ENCODE measurements around the gene CORO2A. TPM values are rescaled to one million over a fixed set of nuclear protein-coding genes. Genes with fewer than 3 reads are reported as not detected.

CORO2A gene
- total RNA-seq, 1 experiment from 2014 or later: 15.8 TPM

DNA sequence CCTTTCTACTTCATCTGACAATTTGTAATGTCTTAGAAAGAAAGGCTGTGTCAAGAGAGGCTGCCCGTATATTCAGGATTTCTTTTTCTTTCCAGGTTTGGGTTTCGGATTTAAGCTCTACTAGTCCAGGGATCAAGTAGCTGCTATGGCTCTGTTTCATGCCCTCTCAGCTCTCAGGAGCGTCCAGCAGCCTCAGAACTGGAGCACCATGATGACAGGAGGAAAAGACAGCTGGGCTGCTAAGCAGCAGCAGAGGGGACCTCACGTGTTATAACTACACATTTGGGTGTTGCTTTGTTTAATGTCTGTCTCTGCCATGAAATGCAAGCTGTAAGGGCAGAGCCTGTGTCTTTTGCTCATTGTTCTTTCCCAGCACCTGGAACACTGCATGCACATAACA lies 34.5 kb upstream of the CORO2A start:
- Mint-ChIP-seq H3K4me1 (peaks cover 6 to 9% of the 10 kb centered on the region in 2 experiments), H3K4me3 (no peak overlapping the region), H3K9me3 (no peaks in the 10 kb centered on the region; a peak in 1 of 5 replicates), H3K27me3 (ENCODE audit: low read depth) (no peaks in the 10 kb centered on the region), H3K36me3 (ENCODE audit: insufficient read depth in 1 of 3, low read depth in 3 of 3) (peaks cover 0 to 17% (median 4%) of the 10 kb centered on the region in 3 experiments; a peak in 5 of 7 replicates), H3K27ac (no peak overlapping the region)
- H2BK120ac ChIP-seq (ENCODE audit: low read depth, low read length, poor library complexity, severe bottlenecking): no peak overlapping the region
- H3T11ph ChIP-seq (ENCODE audit: low read length): no peak overlapping the region
- H3K79me2 ChIP-seq (ENCODE audit: insufficient read depth, low read length): no peaks in the 10 kb centered on the region
- H2AFZ ChIP-seq (ENCODE audit: low read length): no peak overlapping the region
- H2BK5ac ChIP-seq (ENCODE audit: insufficient read length, low read length): no peak overlapping the region
- H3K9ac ChIP-seq (ENCODE audit: extremely low read depth, insufficient read length, low read length): no peak overlapping the region
- no peaks in the 10 kb centered on the region for H3K4me1 ChIP-seq (ENCODE audit: insufficient read depth, low read length)
- TF ChIP-seq, protein P1, sequence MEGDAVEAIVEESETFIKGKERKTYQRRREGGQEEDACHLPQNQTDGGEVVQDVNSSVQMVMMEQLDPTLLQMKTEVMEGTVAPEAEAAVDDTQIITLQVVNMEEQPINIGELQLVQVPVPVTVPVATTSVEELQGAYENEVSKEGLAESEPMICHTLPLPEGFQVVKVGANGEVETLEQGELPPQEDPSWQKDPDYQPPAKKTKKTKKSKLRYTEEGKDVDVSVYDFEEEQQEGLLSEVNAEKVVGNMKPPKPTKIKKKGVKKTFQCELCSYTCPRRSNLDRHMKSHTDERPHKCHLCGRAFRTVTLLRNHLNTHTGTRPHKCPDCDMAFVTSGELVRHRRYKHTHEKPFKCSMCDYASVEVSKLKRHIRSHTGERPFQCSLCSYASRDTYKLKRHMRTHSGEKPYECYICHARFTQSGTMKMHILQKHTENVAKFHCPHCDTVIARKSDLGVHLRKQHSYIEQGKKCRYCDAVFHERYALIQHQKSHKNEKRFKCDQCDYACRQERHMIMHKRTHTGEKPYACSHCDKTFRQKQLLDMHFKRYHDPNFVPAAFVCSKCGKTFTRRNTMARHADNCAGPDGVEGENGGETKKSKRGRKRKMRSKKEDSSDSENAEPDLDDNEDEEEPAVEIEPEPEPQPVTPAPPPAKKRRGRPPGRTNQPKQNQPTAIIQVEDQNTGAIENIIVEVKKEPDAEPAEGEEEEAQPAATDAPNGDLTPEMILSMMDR (conservative IDR thresholded peaks at IDR 0.05): no peak
- no peak overlapping the region for H4K91ac ChIP-seq (ENCODE audit: insufficient read length, low read depth, low read length)
- H4K5ac ChIP-seq (ENCODE audit: insufficient read length, low read depth, low read length): no peak overlapping the region
- no peaks in the 10 kb centered on the region for H3K79me1 ChIP-seq (ENCODE audit: insufficient read depth, low read depth, low read length, poor library complexity, severe bottlenecking)
- no peak overlapping the region for H3K23ac ChIP-seq (ENCODE audit: insufficient read length, low read depth, low read length)
- no peaks in the 10 kb centered on the region for H3K23me2 ChIP-seq (ENCODE audit: insufficient read length, low read depth, low read length, poor library complexity, severe bottlenecking)
- H2BK12ac ChIP-seq (ENCODE audit: insufficient read length, low read depth, low read length): no peak overlapping the region
- no peaks in the 10 kb centered on the region for H4K20me1 ChIP-seq (ENCODE audit: control insufficient read depth, insufficient read depth, insufficient read length)
- H3K4ac ChIP-seq (ENCODE audit: low read depth, low read length): no peak overlapping the region
- DNase-seq: no peak
- no peak overlapping the region for H3K18ac ChIP-seq (ENCODE audit: insufficient read length, low read depth, low read length)
- H2BK20ac ChIP-seq (ENCODE audit: low read depth, low read length, poor library complexity, severe bottlenecking): no peak overlapping the region
- no peak overlapping the region for H4K8ac ChIP-seq (replicated peaks; ENCODE audit: insufficient read length, low read depth, low read length)
- no peak overlapping the region for H3K56ac ChIP-seq (ENCODE audit: insufficient read length, low read depth, low read length)
- no peaks in the 10 kb centered on the region for H3K9me3 ChIP-seq (ENCODE audit: control insufficient read depth, low read depth, low read length)
- no peak overlapping the region for H3K14ac ChIP-seq (ENCODE audit: insufficient read depth, low read length)
- no peaks in the 10 kb centered on the region for H3K27me3 ChIP-seq (ENCODE audit: insufficient read depth, low read length)
- H2BK15ac ChIP-seq (ENCODE audit: low read depth, low read length): no peak overlapping the region
- no peak overlapping the region for H3K27ac ChIP-seq (ENCODE audit: insufficient read length, low read depth, low read length)
- H2AK5ac ChIP-seq (ENCODE audit: insufficient read length, low read length): no peak overlapping the region
- no peak overlapping the region for H3K4me2 ChIP-seq (ENCODE audit: insufficient read depth, insufficient read length, low read length)
- WGBS (ENCODE audit: extremely low coverage, insufficient read length, low lambda C conversion rate): no CpG with 5 or more reads among the region's 4 CpGs
